ENCODE results near the gene PSKH1.

PSKH1 gene

GRCh38 chr16:67951485-67951884 is 58.4 kb downstream of the PSKH1 start:
- TF ChIP-seq CEBPB (IDR thresholded peaks at IDR 0.05) (no peak), EGR1 (IDR thresholded peaks at IDR 0.05) (no peak), MAX (IDR thresholded peaks at IDR 0.05) (no peak), NFIC (IDR thresholded peaks at IDR 0.05) (no peak), CREB1 (IDR thresholded peaks at IDR 0.05; ENCODE audit: low read depth) (no peak), RAD21 (IDR thresholded peaks at IDR 0.05; ENCODE audit: low read depth) (no peak), EP300 (IDR thresholded peaks at IDR 0.05; ENCODE audit: borderline replicate concordance) (no peak), USF1 (IDR thresholded peaks at IDR 0.05) (no peak), YY1 (IDR thresholded peaks at IDR 0.05; ENCODE audit: low read depth) (no peak), TAF1 (IDR thresholded peaks at IDR 0.05; ENCODE audit: low read depth) (no peak), TEAD4 (IDR thresholded peaks at IDR 0.05) (no peak), REST (IDR thresholded peaks at IDR 0.05; ENCODE audit: low read depth) (no peak), FOXM1 (IDR thresholded peaks at IDR 0.05; ENCODE audit: borderline replicate concordance, low read depth) (no peak), TCF12 (IDR thresholded peaks at IDR 0.05; ENCODE audit: low read depth) (no peak), ZBTB7A (IDR thresholded peaks at IDR 0.05; ENCODE audit: low read depth) (no peak)

- TF ChIP-seq NFIC (IDR thresholded peaks at IDR 0.05) = no peak
- no peak for TF ChIP-seq FOXM1 (IDR thresholded peaks at IDR 0.05; ENCODE audit: borderline replicate concordance, low read depth)
- TF ChIP-seq TCF12 (IDR thresholded peaks at IDR 0.05; ENCODE audit: low read depth) = no peak
- no peak for TF ChIP-seq USF1 (IDR thresholded peaks at IDR 0.05)
- TF ChIP-seq RAD21 (IDR thresholded peaks at IDR 0.05; ENCODE audit: low read depth) = no peak
- no peak for TF ChIP-seq EGR1 (IDR thresholded peaks at IDR 0.05)
- TF ChIP-seq MAX (IDR thresholded peaks at IDR 0.05) = no peak
- TF ChIP-seq TAF1 (IDR thresholded peaks at IDR 0.05; ENCODE audit: low read depth) = no peak
These were observed 60.8 kb downstream of the PSKH1 start for GRCh38 chr16:67953641-67954375.

- TF ChIP-seq TAF1 (IDR thresholded peaks at IDR 0.05; ENCODE audit: low read depth) (no peak), YY1 (IDR thresholded peaks at IDR 0.05; ENCODE audit: low read depth) (no peak), EP300 (IDR thresholded peaks at IDR 0.05; ENCODE audit: borderline replicate concordance) (no peak), NFIC (IDR thresholded peaks at IDR 0.05) (no peak), EGR1 (IDR thresholded peaks at IDR 0.05) (no peak), FOXM1 (IDR thresholded peaks at IDR 0.05; ENCODE audit: borderline replicate concordance, low read depth) (no peak), CEBPB (IDR thresholded peaks at IDR 0.05) (no peak), CREB1 (IDR thresholded peaks at IDR 0.05; ENCODE audit: low read depth) (no peak), MAX (IDR thresholded peaks at IDR 0.05) (no peak), TCF12 (IDR thresholded peaks at IDR 0.05; ENCODE audit: low read depth) (no peak), RAD21 (IDR thresholded peaks at IDR 0.05; ENCODE audit: low read depth) (no peak), TEAD4 (IDR thresholded peaks at IDR 0.05) (no peak)
These were observed 61.6 kb downstream of the PSKH1 start for GRCh38 chr16:67954421-67955196.

GRCh38 chr16:67957622-67958021 is 64.6 kb downstream of the PSKH1 start:
- TF ChIP-seq MAX (IDR thresholded peaks at IDR 0.05) (no peak), ZBTB7A (IDR thresholded peaks at IDR 0.05; ENCODE audit: low read depth) (no peak), REST (IDR thresholded peaks at IDR 0.05; ENCODE audit: low read depth) (no peak), TAF1 (IDR thresholded peaks at IDR 0.05; ENCODE audit: low read depth) (no peak)

All from Ishikawa (cell line).